Activated T-helper 1 cell treated with Interleukin-2 at 50 U/mL for 16 hours (primary cell): ENCODE results near the gene KCNK1.
"Not testable (repeated sequence)": the region's sequence is repeated elsewhere in the genome, so short reads cannot be mapped to it uniquely, and the experiment has no call there.

ENCODE experiments used
- DNase-seq: peaks from one replicate; pipeline ENCODE4 v3.0.0-alpha.2; 2020; ENCODE audit warnings: low read depth

KCNK1 gene

DNA sequence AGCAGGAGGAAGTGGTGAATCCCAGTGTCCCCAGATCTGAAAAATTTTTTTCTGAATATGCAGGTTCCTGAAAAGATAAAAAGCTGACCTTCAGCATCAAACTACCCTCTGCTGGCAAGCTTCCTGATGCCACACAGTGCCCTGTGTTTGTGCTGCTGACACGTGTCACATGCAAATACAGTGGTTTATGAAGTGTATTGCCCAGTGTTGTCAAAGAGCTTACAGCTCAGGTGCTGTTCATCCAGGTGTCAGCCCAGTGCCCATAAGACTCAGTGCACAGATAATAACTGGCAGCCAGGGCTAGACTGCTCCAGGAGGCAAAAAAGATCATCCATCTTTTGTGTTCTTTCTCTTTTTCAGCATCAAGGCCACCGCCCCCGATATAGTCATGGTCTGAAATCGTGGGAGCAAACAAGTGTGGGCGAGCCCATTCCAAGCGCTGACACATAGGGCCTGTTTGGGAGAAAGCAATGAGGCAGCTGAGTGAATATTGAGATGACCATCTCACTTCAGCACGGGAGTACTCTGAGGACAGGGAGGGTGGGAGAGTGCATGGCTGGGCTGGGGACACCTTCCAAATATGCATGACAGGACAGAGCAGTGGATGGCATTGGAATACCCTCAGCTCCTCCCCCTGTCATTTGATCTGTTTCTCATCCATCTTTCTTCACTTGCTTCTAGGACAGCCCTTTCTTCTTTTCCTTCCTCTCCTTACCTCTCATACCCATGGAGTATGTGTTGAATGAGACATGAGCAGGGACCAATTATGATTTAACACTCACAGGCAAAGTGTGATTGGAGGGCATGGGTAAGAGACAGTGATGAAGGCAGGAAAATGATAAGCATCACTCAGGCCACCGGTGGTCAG is 6.4 kb upstream of the KCNK1 start:
- no peak for DNase-seq

DNA sequence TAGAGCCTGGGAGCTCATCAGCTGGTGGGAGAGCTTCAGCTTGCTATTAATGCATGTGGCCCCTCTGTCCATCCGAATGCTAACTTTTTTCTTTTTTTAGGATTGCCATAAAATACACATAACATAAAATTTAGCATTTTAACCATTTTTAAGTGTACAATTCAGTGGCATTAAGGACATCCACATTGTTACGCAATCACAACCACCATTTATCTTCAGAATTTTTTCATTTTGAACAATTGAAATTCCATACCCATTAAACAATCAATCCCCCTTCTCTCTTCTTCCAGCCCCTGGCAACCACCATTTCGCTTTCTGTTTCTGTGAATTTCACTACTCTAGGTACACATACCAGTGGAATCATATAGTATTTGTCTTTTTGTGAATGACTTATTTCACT is 4.9 kb upstream of the KCNK1 start:
- no peak for DNase-seq

- DNase-seq: no peak
These were observed 4.0 kb upstream of the KCNK1 start for GRCh38 chr1:233609926-233610325.

- no peak for DNase-seq
These were observed 3.3 kb upstream of the KCNK1 start for GRCh38 chr1:233610628-233611027.

DNA sequence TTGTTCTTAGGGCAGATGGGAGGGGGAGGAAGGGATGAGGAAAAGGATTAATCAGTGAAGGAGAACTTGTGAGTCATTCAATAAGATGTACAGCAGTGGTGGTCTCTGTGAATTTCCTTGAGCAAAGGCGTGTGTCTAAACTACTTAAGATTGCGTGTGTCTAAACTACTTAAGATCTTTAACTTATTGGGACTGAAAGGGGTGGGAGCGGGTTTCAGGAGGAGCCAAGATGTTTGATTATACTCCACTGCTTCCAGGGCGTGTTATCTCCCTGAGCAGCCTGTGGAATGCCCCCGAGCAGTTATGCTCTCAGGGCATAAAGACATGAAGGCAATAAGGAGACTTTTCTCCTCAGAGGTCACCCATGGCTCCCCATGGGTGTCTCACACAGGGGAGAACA is 2.5 kb upstream of the KCNK1 start:
- DNase-seq: not testable (repeated sequence)

DNA sequence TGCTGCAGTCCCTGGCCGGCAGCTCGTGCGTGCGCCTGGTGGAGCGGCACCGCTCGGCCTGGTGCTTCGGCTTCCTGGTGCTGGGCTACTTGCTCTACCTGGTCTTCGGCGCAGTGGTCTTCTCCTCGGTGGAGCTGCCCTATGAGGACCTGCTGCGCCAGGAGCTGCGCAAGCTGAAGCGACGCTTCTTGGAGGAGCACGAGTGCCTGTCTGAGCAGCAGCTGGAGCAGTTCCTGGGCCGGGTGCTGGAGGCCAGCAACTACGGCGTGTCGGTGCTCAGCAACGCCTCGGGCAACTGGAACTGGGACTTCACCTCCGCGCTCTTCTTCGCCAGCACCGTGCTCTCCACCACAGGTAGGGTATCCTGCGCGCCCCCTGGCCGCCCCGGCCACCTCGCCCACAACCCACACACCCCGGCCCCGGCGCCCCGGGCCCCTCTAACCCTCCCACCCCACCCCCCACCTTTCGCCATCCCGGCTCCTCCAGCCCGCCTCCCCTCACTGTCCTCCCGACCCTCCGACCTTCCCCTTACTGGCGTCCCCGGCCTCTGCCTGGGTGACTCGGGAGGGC is 352 bp downstream of the KCNK1 start:
- no peak for DNase-seq

GRCh38 chr1:233614743-233615521 is 1.0 kb downstream of the KCNK1 start:
- no peak for DNase-seq

- DNase-seq: no peak
These were observed 1.7 kb downstream of the KCNK1 start for GRCh38 chr1:233615571-233615970.

DNA sequence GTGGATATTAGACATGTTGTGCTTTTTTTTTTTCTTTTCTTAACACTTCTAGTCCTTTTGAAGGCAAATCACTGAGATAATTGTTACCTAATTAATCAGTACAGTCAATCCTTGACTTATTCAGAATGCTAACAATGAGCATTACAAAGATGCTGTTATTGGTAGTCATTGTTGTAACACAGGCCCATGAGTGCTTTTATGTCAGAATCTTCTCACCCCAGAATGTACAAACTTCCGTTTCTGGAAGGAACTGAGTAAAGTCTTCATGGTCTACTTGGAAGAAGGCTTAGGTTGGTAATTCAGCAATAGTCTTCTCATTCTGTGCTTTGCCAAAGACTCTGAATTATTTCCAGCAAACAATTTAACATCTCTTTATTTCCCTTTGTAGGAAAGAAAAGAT is 3.1 kb downstream of the KCNK1 start:
- no peak for DNase-seq

DNA sequence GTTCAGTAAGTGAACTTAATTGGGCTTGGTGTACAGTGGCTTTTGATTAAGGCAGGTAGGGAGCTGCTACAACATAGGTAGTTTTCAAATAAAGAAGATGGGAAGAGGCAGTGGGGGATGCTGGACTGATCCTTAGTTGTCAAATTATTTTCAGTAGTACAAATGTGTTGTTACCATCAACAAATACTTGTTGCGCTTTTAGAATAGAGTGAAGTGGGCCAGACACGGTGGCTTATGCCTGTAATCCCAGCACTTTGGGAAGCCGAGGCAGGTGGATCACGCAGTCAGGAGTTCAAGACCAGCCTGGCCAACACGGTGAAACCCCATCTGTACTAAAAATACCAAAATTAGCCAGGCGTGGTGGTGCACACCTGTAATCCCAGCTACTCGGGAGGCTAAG is 5.5 kb downstream of the KCNK1 start:
- not testable (repeated sequence) for DNase-seq

- no peak for DNase-seq
These were observed 6.2 kb downstream of the KCNK1 start for GRCh38 chr1:233620065-233620464.

DNA sequence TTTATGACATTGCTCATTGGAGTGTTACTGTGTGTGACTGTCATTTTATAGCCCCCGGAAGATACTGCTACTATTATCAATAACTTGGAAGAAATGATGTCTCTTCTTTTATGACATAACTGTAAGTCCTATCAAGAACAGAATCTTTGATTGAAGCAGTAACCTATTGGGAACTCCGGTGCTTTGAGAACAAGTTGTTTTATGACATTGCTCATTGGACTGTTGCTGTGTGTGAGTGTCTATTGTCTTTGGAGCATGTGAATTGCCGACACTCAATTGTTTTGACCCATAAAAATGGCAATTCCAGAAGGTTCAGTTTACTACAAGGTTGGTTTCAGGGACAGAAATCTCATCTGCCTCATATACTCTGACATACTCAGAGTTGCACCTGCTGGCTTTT is 8.0 kb downstream of the KCNK1 start:
- no peak for DNase-seq

- DNase-seq: no peak
These were observed 10.4 kb downstream of the KCNK1 start for GRCh38 chr1:233624289-233624688.

DNA sequence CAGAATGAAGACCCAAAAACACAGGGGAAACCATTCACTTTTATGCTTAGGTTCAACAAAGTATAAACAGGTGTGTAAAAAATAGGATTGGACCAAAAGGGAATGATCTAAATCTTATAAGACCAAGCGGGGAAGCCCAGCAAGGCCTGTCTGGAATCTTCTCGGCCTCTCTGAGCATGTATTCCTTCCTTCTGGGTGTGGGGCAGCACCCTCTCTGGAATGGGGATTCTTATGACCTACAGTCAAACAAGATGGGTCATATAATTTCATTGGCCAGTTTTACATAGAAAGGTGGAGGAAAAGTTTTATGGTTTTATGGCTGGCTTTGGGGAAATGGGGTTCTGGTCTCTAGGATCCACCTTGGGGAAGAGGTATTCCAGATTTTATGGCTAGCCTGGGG is 11.2 kb downstream of the KCNK1 start:
- no peak for DNase-seq

- no peak for DNase-seq
These were observed 11.6 kb downstream of the KCNK1 start for GRCh38 chr1:233625510-233625981.

DNA sequence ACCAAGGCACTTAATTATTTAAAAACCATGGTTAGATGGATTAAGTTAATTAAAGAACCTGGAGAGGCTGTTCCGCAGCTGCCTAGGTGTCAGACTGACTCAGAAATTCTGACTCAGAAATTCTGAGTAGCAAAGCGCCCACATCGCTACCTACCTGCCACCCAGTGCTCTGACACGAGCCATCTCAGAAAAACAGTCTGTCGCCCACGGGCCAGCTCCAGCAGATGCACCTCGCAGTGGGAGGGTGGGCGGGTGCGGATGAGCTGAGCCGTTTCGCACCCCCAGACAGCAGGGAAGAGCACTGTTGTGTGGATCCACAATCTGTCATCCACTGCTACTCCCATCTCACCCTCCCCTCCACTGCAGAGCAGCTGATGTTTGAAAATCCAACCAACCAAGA is 13.5 kb downstream of the KCNK1 start:
- no peak for DNase-seq

- DNase-seq: no peak
These were observed 13.9 kb downstream of the KCNK1 start for GRCh38 chr1:233627823-233628222.

- no peak for DNase-seq
These were observed 15.5 kb downstream of the KCNK1 start for GRCh38 chr1:233629305-233629935.

DNA sequence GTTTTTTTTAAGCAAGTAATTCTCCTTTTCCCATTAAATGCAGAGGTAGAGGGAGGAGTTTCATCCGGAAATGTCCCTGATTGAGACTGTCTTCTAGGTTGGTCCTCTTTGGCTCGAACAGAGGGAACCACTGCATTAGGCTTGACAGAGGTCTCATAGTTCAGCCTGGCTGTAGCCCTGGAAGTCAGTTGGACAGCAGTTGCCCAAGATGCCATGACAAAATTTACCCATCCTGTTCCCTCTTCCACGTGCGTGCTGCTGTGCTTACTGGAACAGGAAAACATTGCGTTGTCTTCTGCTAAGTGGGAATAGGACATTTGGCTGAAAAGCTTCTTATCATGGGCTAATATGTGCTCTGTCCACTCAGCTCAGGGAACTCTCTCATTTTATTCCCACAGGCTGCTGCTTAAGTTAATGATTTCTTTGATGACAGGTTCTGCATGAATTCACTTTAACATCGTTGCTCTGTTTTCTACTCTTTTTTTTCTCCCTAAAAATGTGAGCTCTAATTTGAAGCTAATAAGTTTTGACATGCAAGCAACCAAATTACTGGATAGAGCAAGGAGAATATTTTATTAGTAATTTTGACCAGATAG is 18.0 kb downstream of the KCNK1 start:
- DNase-seq: no peak

DNA sequence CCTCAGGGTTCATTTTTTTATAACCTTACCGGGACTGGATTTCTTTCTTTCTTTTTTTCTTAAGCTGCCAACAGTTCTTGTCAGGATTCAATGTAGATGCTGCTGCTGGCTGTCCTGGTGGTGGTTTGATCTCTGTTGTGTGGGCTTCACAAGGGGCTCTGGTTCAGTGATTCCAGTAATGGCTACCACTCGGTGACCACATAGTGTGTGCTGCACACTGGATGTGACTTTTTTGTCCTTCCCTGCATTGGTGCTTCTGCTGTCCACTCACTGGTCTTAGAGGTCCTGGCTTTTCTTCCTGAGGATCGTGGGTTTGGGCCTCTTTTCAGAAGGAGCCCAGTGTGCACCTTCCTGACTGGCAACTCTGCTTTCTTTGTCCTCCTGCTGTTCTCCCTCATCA is 18.5 kb downstream of the KCNK1 start:
- DNase-seq: no peak

DNA sequence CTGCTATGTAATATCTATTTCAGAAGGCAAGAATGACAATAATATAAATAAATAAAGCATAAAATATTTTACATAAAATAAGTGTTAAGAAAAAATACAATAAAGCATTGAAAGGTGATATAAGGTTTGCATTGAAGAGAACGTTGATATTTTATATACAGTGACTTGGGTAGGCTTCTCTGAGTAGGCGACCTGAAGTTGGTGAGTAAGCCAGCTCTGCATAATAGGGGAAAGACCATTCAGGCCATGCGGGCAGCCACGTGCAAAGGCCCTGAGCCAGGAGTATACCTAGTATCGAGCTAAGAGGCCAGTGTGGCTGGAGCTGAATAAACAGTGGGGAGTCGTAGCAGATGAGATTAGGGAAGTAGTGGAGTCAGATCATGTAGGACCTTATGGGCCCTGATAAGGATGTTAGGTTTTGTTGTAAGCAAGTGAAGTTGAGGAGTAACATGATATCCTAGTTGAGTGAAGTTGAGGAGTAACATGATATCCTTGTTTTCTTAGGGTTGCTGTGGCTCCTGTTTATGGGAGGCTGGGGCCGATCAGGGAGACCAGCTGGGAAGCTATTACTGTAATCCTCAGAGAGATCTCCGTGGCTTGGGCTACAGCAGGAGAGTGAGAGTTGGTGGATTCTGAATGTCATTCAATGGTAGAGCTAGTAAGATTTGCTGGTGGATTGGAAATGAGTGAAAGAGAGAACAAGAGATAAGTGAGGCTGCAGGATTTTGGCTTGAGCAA is 22.0 kb downstream of the KCNK1 start:
- no peak for DNase-seq
